Adrenal gland (tissue), 5 donors: Measurements from ENCODE around the gene TBXA2R.

Experiments used
- POLR2A ChIP-seq, 2 donors: fragments of 450-650 bp; IDR thresholded peaks; one replicate each; pipeline ENCODE4 v1.6.1; 2017; ENCODE audit warnings: antibody characterized with exemption in 2 of 2, mild to moderate bottlenecking in 2 of 2, moderate library complexity in 1 of 2
- TF ChIP-seq, protein P1 (sequence below), 6 experiments: fragments of 450-650 bp in 4 of 6; fragments of 200-600 bp in 2 of 6; sonication (generic) in 1 of 6; IDR thresholded peaks; 1 replicate in 5 of 6; 2 replicates in 1 of 6; pipeline versions ENCODE4 v1.5.1 to v1.8.0; 2016 to 2021; ENCODE audit warnings: antibody characterized with exemption in 6 of 6, mild to moderate bottlenecking in 2 of 6, moderate library complexity in 1 of 6
- donor health status: DM: no; HTN: no; CAD: no.

DNA sequence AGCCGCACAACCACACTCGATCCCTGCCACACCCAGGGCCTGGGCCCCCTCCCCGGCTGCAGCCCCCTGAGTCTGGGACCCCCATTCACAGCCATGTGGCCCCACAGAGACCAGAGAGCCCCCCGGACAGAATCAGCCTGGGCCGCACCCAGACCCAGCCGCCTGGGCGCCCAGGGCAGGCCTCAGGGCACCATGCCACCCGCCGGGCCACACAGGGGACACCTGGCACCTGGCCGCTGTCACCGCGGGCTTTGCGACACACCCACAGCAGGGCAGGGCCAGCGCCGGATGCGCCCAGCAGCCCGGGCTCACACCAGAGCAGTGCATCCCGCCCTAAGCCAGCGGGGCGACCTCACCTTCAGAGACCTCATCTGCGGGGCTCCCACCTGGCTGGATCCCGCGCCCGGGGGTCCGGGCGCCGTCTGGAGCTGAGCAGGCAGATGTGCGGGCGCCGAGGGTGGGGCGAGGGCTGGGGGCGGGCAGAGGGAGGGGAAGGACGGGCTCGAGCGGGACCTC, 443 bp downstream of the TBXA2R start:
- TF ChIP-seq, protein P1, sequence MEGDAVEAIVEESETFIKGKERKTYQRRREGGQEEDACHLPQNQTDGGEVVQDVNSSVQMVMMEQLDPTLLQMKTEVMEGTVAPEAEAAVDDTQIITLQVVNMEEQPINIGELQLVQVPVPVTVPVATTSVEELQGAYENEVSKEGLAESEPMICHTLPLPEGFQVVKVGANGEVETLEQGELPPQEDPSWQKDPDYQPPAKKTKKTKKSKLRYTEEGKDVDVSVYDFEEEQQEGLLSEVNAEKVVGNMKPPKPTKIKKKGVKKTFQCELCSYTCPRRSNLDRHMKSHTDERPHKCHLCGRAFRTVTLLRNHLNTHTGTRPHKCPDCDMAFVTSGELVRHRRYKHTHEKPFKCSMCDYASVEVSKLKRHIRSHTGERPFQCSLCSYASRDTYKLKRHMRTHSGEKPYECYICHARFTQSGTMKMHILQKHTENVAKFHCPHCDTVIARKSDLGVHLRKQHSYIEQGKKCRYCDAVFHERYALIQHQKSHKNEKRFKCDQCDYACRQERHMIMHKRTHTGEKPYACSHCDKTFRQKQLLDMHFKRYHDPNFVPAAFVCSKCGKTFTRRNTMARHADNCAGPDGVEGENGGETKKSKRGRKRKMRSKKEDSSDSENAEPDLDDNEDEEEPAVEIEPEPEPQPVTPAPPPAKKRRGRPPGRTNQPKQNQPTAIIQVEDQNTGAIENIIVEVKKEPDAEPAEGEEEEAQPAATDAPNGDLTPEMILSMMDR (IDR thresholded peaks at IDR 0.05), result no peak
- no peak for TF ChIP-seq POLR2A (IDR thresholded peaks at IDR 0.05)
